ENCODE results near the gene FBXO24.

DNA sequence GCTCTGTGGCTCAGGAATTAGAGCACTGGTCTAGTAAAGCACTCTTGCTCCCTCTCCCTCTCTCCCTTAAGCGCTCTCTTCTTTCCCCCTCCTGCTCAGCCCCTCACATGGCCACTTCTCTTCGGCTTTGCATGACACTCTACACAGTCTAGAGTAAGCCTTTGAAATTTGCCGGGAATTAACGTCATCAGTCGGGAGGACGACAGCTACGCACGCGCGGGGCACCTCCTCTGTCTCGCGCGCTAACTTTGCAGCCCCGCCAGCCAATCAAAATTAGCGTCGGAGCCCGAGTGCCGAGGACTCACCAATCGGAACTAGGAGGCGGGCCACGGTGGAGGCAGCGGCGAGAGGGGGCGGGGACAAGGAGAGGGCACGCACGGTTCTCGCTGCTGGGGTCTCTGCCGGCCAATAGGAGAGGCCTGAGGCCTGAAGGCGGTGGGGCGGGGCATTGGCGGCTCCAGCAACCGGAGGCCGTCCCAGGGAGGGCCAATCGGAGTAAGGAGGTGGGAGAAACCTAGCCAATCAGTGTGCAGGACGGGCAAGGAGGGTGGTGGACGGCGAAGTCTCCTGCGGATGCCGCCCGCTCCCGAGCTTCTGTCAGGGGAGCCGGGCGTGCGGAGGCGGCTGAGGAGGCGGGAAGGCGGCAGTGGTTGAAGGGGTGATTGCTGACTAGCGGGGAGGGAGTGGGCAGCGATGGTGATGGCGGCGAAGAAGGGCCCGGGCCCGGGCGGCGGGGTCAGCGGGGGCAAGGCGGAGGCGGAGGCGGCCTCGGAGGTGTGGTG is 47.3 kb upstream of the FBXO24 start, which contains the start of gene AGFG2:
- TF ChIP-seq POLR2A (IDR thresholded peaks at IDR 0.05) (no peak), CTCF (IDR thresholded peaks at IDR 0.05) (no peak)

Measured in lower leg skin (tissue), 3 donors.